ENCODE results near the gene ATF7IP2.
"Not testable (repeated sequence)": the region's sequence is repeated elsewhere in the genome, so short reads cannot be mapped to it uniquely, and the experiment has no call there.

The ATF7IP2 gene

GRCh38 chr16:10376229-10376628 lies 9.6 kb upstream of the ATF7IP2 start:
- DNase-seq: no peak

GRCh38 chr16:10383626-10384025 lies 2.2 kb upstream of the ATF7IP2 start:
- no peak for DNase-seq

GRCh38 chr16:10386517-10387100 lies 748 bp downstream of the ATF7IP2 start:
- no peak for DNase-seq

GRCh38 chr16:10387188-10387617 lies 1.3 kb downstream of the ATF7IP2 start:
- no peak for DNase-seq

GRCh38 chr16:10388988-10389387 lies 3.1 kb downstream of the ATF7IP2 start:
- DNase-seq: no peak

GRCh38 chr16:10390330-10390729 lies 4.5 kb downstream of the ATF7IP2 start:
- no peak for DNase-seq

GRCh38 chr16:10390867-10391266 lies 5.0 kb downstream of the ATF7IP2 start:
- DNase-seq: no peak

- DNase-seq: no peak
Measured at GRCh38 chr16:10391339-10391738, 5.5 kb downstream of the ATF7IP2 start.

- DNase-seq: no peak
Measured at GRCh38 chr16:10402975-10403374, 17.1 kb downstream of the ATF7IP2 start.

- no peak for DNase-seq
Measured at GRCh38 chr16:10405386-10405939, 19.6 kb downstream of the ATF7IP2 start.

- DNase-seq: no peak
Measured at GRCh38 chr16:10408824-10409381, 23.0 kb downstream of the ATF7IP2 start.

GRCh38 chr16:10409713-10410112 lies 23.9 kb downstream of the ATF7IP2 start:
- not testable (repeated sequence) for DNase-seq

GRCh38 chr16:10410469-10410868 lies 24.6 kb downstream of the ATF7IP2 start:
- DNase-seq: no peak

- DNase-seq: no peak
Measured at GRCh38 chr16:10412935-10413601, 27.2 kb downstream of the ATF7IP2 start.

GRCh38 chr16:10418204-10418603 lies 32.3 kb downstream of the ATF7IP2 start:
- DNase-seq: not testable (repeated sequence)

GRCh38 chr16:10419701-10420100 lies 33.8 kb downstream of the ATF7IP2 start:
- DNase-seq: no peak

- DNase-seq: no peak
Measured at GRCh38 chr16:10421596-10421995, 35.7 kb downstream of the ATF7IP2 start.

- no peak for DNase-seq
Measured at GRCh38 chr16:10428433-10429168, 42.7 kb downstream of the ATF7IP2 start.

GRCh38 chr16:10429299-10429969 lies 43.6 kb downstream of the ATF7IP2 start:
- DNase-seq: not testable (repeated sequence)

GRCh38 chr16:10441726-10442125 lies 55.9 kb downstream of the ATF7IP2 start:
- DNase-seq: no peak

- DNase-seq: no peak
Measured at GRCh38 chr16:10447289-10447688, 61.4 kb downstream of the ATF7IP2 start.
